Calu3 (cell line): Measurements from ENCODE around the gene ASAH2. TPM values are rescaled to one million over a fixed set of nuclear protein-coding genes. Genes with fewer than 3 reads are reported as not detected.
A peak's percentile ranks its signal among the peaks of the same experiment; 100 is the strongest.
"Not testable (repeated sequence)": the region's sequence is repeated elsewhere in the genome, so short reads cannot be mapped to it uniquely, and the experiment has no call there.

Experiments
- BruUV-seq: library from RNA; stranded (reverse); fragments of 400-500 nt; replicated peaks from 2 replicates; lab custom pipeline; 2021; lab: Mats Ljungman, UMichigan
- CTCF ChIA-PET: fragments of 300-600 bp; sonication (Branson Sonifier 250); formaldehyde crosslinking; loops from one replicate; lab custom pipeline; 2022; ENCODE audit warnings: antibody characterized with exemption; lab: Charles Lee
- DNase-seq: peaks from one replicate; pipeline ENCODE4 v3.0.0; 2022
- H3K27ac Mint-ChIP-seq: one replicate; pipeline ENCODE4 v1.8.0; 2022; ENCODE audit warnings: mixed read lengths; ENCODE audit not compliant: unreplicated experiment
- H3K27me3 Mint-ChIP-seq: one replicate; pipeline ENCODE4 v1.8.0; 2022; ENCODE audit warnings: mixed read lengths; ENCODE audit not compliant: unreplicated experiment
- H3K36me3 Mint-ChIP-seq: one replicate; pipeline ENCODE4 v1.8.0; 2022; ENCODE audit warnings: mild to moderate bottlenecking, moderate library complexity, mixed read lengths; ENCODE audit not compliant: insufficient read depth, unreplicated experiment
- H3K4me1 Mint-ChIP-seq: one replicate; pipeline ENCODE4 v1.8.0; 2022; ENCODE audit warnings: mild to moderate bottlenecking, low read depth, mixed read lengths; ENCODE audit not compliant: unreplicated experiment
- H3K4me3 Mint-ChIP-seq: one replicate; pipeline ENCODE4 v1.8.0; 2022; ENCODE audit warnings: mild to moderate bottlenecking, low read depth, moderate library complexity, mixed read lengths; ENCODE audit not compliant: unreplicated experiment
- H3K9me3 Mint-ChIP-seq: one replicate; pipeline ENCODE4 v1.8.0; 2022; ENCODE audit warnings: low read depth, mixed read lengths; ENCODE audit not compliant: unreplicated experiment
- CTCF ChIP-seq: fragments of 200-600 bp; IDR thresholded peaks from one replicate; pipeline ENCODE4 v1.8.0; 2022; ENCODE audit warnings: antibody characterized with exemption; ENCODE audit not compliant: unreplicated experiment
- intact Hi-C: fragments of 100-400 bp; cut with micrococcal nuclease; formaldehyde crosslinking; loops from one replicate; pipeline ENCODE4 v1.10.0; 2022; ENCODE audit not compliant: unreplicated experiment
- total RNA-seq: library from RNA; stranded (reverse); gene quantifications from 2 replicates; pipeline ENCODE4 v1.2.3, GENCODE V29; 2022

Gene ASAH2
- total RNA-seq, 1 experiment from 2014 or later: 3.9 TPM

- peak; percentile 7 for DNase-seq
- CTCF ChIA-PET: no interaction called here
Observed at GRCh38 chr10:50279489-50279888, 28.2 kb upstream of the ASAH2 start.

GRCh38 chr10:50275650-50276235 lies 24.4 kb upstream of the ASAH2 start:
- CTCF ChIA-PET: no interaction called here
- Mint-ChIP-seq H3K9me3 (no peaks in the 10 kb centered on the region), H3K4me3 (no peak overlapping the region), H3K27me3 (peaks cover 38% of the 10 kb centered on the region), H3K27ac (no peak overlapping the region), H3K36me3 (no peaks in the 10 kb centered on the region), H3K4me1 (no peaks in the 10 kb centered on the region)
- BruUV-seq: no TSS peak
- intact Hi-C loops: no loop called here
- DNase-seq: peak; percentile 57
- TF ChIP-seq CTCF: peak; percentile 16

More at GRCh38 chr10:50279489-50279888, 28.2 kb upstream of the ASAH2 start:
- Mint-ChIP-seq H3K9me3 (no peaks in the 10 kb centered on the region), H3K27me3 (peaks cover 47% of the 10 kb centered on the region), H3K36me3 (no peaks in the 10 kb centered on the region), H3K4me3 (no peak overlapping the region), H3K27ac (no peak overlapping the region), H3K4me1 (no peaks in the 10 kb centered on the region)
- TF ChIP-seq CTCF: no peak
- intact Hi-C loops: no loop called here
- no TSS peak for BruUV-seq

GRCh38 chr10:50272531-50272930 lies 21.2 kb upstream of the ASAH2 start:
- no peak for TF ChIP-seq CTCF
- BruUV-seq: no TSS peak
- no peaks in the 10 kb centered on the region for H3K9me3 Mint-ChIP-seq
- H3K4me1 Mint-ChIP-seq: no peaks in the 10 kb centered on the region
- peaks cover 38% of the 10 kb centered on the region for H3K27me3 Mint-ChIP-seq
- H3K36me3 Mint-ChIP-seq: no peaks in the 10 kb centered on the region
- intact Hi-C loops: no loop called here
- CTCF ChIA-PET: interaction anchor here (0.6 kb wide), 1 partner anchor 1756 kb away, joined by 3 read pairs; no protein-coding TSS in a partner anchor
- H3K27ac Mint-ChIP-seq: no peak overlapping the region
- no peak overlapping the region for H3K4me3 Mint-ChIP-seq
- no peak for DNase-seq

GRCh38 chr10:50271564-50272250 lies 20.4 kb upstream of the ASAH2 start:
- H3K4me3 Mint-ChIP-seq: no peak overlapping the region
- BruUV-seq: no TSS peak
- no peak for TF ChIP-seq CTCF
- H3K4me1 Mint-ChIP-seq: no peaks in the 10 kb centered on the region
- CTCF ChIA-PET: no interaction called here
- H3K36me3 Mint-ChIP-seq: no peaks in the 10 kb centered on the region
- DNase-seq: no peak
- H3K9me3 Mint-ChIP-seq: no peaks in the 10 kb centered on the region
- peaks cover 36% of the 10 kb centered on the region for H3K27me3 Mint-ChIP-seq
- intact Hi-C loops: no loop called here
- H3K27ac Mint-ChIP-seq: no peak overlapping the region

- DNase-seq, intact Hi-C loops, BruUV-seq, H3K27ac Mint-ChIP-seq, H3K9me3 Mint-ChIP-seq, H3K4me3 Mint-ChIP-seq, CTCF ChIA-PET, H3K4me1 Mint-ChIP-seq, H3K36me3 Mint-ChIP-seq: not testable (repeated sequence)
- peaks cover 59% of the 10 kb centered on the region for H3K27me3 Mint-ChIP-seq
Observed at GRCh38 chr10:50267877-50268276, 16.6 kb upstream of the ASAH2 start.

GRCh38 chr10:50262625-50263024 lies 11.3 kb upstream of the ASAH2 start:
- CTCF ChIA-PET, BruUV-seq: not testable (repeated sequence)
- DNase-seq: peak; percentile 2

More at GRCh38 chr10:50262625-50263024, 11.3 kb upstream of the ASAH2 start:
- H3K9me3 Mint-ChIP-seq, H3K4me1 Mint-ChIP-seq, H3K36me3 Mint-ChIP-seq, H3K27ac Mint-ChIP-seq, intact Hi-C loops: not testable (repeated sequence)
- Mint-ChIP-seq H3K4me3 (peak overlapping the region; percentile 9), H3K27me3 (peaks cover 70% of the 10 kb centered on the region)
